Gastrocnemius medialis (tissue), 4 donors: ENCODE measurements around the gene OR4K2.

ENCODE experiments used
- CTCF ChIP-seq, 5 experiments: fragments of 450-650 bp in 3 of 5; fragments of 200-600 bp in 2 of 5; sonication (generic) in 2 of 5; IDR thresholded peaks in 4 of 5; conservative IDR thresholded peaks in 1 of 5; 1 replicate in 4 of 5; 2 replicates in 1 of 5; pipeline ENCODE4 v1.5.1; 2016 to 2019; ENCODE audit warnings: antibody characterized with exemption in 5 of 5, mild to moderate bottlenecking in 3 of 5, moderate library complexity in 3 of 5
- POLR2A ChIP-seq, 2 donors: fragments of 450-650 bp; IDR thresholded peaks; one replicate each; pipeline ENCODE4 v1.6.1; 2017; ENCODE audit warnings: antibody characterized with exemption in 2 of 2, mild to moderate bottlenecking in 2 of 2, moderate library complexity in 2 of 2

- TF ChIP-seq CTCF (IDR thresholded peaks at IDR 0.05 in 4 of 5, conservative IDR thresholded peaks at IDR 0.05 in 1 of 5) = no peak
- TF ChIP-seq POLR2A (IDR thresholded peaks at IDR 0.05) = no peak
Observed at GRCh38 chr14:19906665-19907064, 31.7 kb downstream of the OR4K2 start.
